DND-41 (cell line): ENCODE data around the gene MICOS13.
"Not testable (repeated sequence)": the region's sequence is repeated elsewhere in the genome, so short reads cannot be mapped to it uniquely, and the experiment has no call there.

Experiments used
- EZH2 ChIP-seq: IDR thresholded peaks from 3 replicates; pipeline ENCODE4 v1.6.1; 2012; ENCODE audit warnings: borderline replicate concordance, low read depth, mild to moderate bottlenecking, moderate library complexity, low read length, inconsistent platforms; ENCODE audit not compliant: severe bottlenecking
- TF ChIP-seq, protein P1 (sequence below): IDR thresholded peaks from 2 replicates; pipeline ENCODE4 v1.5.1; 2012; ENCODE audit warnings: borderline replicate concordance, low read length, moderate library complexity, mild to moderate bottlenecking; ENCODE audit not compliant: poor library complexity, severe bottlenecking; ENCODE audit errors: extremely low read depth

DNA sequence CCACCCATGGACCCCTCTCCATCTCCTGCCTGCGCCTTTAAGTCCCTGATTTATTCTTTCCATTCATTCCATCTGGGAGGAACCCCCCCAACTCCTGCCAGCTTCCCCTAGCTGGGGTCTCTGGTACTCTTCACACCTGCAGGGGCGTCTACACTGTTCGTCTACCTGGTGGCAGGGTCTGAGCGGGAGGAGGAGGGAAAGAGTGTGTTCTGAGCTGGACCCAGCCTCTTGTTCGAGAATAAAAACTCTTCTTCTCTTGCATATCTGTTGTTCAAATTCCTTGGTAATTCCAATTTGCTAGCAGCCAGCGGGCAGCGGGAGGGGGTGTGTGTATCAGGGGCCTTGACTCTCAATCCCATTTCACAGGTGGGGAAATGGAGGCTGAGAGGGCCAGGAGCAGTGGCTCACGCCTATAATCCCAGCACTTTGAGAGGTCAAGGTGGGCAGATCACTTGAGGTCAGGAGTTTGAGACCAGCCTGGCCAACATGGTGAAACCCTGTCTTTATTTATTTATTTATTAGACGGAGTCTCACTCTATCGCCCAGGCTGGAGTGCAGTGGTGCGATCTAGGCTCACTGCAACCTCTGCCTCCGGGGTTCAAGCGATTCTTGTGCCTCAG, 8.1 kb upstream of the MICOS13 start:
- TF ChIP-seq, protein P1, sequence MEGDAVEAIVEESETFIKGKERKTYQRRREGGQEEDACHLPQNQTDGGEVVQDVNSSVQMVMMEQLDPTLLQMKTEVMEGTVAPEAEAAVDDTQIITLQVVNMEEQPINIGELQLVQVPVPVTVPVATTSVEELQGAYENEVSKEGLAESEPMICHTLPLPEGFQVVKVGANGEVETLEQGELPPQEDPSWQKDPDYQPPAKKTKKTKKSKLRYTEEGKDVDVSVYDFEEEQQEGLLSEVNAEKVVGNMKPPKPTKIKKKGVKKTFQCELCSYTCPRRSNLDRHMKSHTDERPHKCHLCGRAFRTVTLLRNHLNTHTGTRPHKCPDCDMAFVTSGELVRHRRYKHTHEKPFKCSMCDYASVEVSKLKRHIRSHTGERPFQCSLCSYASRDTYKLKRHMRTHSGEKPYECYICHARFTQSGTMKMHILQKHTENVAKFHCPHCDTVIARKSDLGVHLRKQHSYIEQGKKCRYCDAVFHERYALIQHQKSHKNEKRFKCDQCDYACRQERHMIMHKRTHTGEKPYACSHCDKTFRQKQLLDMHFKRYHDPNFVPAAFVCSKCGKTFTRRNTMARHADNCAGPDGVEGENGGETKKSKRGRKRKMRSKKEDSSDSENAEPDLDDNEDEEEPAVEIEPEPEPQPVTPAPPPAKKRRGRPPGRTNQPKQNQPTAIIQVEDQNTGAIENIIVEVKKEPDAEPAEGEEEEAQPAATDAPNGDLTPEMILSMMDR = not testable (repeated sequence)
- not testable (repeated sequence) for TF ChIP-seq EZH2
